ENCODE data around the gene HIRA. TPM values are rescaled to one million over a fixed set of nuclear protein-coding genes. Genes with fewer than 3 reads are reported as not detected.

HIRA gene
- total and polyA plus RNA-seq, 4 donors, result 4.1 to 32.5 (median 23.0) TPM

GRCh38 chr22:19420321-19420720 is 11.2 kb downstream of the HIRA start:
- no peak for TF ChIP-seq JUND (IDR thresholded peaks at IDR 0.05)
- TF ChIP-seq FOXA2 (IDR thresholded peaks at IDR 0.05), result no peak
- no peak for TF ChIP-seq EGR1 (IDR thresholded peaks at IDR 0.05; ENCODE audit: low read depth in 2 of 2)
- TF ChIP-seq NR2F2 (IDR thresholded peaks at IDR 0.05), result no peak
- no peak for TF ChIP-seq GABPA (IDR thresholded peaks at IDR 0.05 in 1 of 2, conservative IDR thresholded peaks at IDR 0.05 in 1 of 2)
- TF ChIP-seq HNF4A (conservative IDR thresholded peaks at IDR 0.05), result no peak
- no peak for TF ChIP-seq ATF3 (IDR thresholded peaks at IDR 0.05)
- TF ChIP-seq, protein P1, sequence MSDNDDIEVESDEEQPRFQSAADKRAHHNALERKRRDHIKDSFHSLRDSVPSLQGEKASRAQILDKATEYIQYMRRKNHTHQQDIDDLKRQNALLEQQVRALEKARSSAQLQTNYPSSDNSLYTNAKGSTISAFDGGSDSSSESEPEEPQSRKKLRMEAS (IDR thresholded peaks at IDR 0.05), result no peak
- no peak for TF ChIP-seq SP1 (IDR thresholded peaks at IDR 0.05)
- TF ChIP-seq REST (IDR thresholded peaks at IDR 0.05), result no peak
- no peak for TF ChIP-seq HNF4G (IDR thresholded peaks at IDR 0.05)
- TF ChIP-seq, protein P2, sequence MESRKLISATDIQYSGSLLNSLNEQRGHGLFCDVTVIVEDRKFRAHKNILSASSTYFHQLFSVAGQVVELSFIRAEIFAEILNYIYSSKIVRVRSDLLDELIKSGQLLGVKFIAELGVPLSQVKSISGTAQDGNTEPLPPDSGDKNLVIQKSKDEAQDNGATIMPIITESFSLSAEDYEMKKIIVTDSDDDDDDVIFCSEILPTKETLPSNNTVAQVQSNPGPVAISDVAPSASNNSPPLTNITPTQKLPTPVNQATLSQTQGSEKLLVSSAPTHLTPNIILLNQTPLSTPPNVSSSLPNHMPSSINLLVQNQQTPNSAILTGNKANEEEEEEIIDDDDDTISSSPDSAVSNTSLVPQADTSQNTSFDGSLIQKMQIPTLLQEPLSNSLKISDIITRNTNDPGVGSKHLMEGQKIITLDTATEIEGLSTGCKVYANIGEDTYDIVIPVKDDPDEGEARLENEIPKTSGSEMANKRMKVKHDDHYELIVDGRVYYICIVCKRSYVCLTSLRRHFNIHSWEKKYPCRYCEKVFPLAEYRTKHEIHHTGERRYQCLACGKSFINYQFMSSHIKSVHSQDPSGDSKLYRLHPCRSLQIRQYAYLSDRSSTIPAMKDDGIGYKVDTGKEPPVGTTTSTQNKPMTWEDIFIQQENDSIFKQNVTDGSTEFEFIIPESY (IDR thresholded peaks at IDR 0.05), result no peak
- no peak for TF ChIP-seq FOXA1 (IDR thresholded peaks at IDR 0.05)
- TF ChIP-seq RXRA (IDR thresholded peaks at IDR 0.05), result no peak
- no peak for TF ChIP-seq RAD21 (IDR thresholded peaks at IDR 0.05)
- TF ChIP-seq YY1 (IDR thresholded peaks at IDR 0.05), result no peak
- TF ChIP-seq CTCF (IDR thresholded peaks at IDR 0.05; ENCODE audit: low read depth, low read length, missing input control), result no peak
- TF ChIP-seq TAF1 (conservative IDR thresholded peaks at IDR 0.05), result no peak
- Histone ChIP-seq H3K9me3 (ENCODE audit: control insufficient read depth in 4 of 4, low read length in 3 of 4) (no peaks in the 10 kb centered on the region), H3K27me3 (ENCODE audit: control insufficient read depth in 4 of 4, insufficient read depth in 4 of 4, low read length in 3 of 4) (no peaks in the 10 kb centered on the region), H3K36me3 (ENCODE audit: control insufficient read depth in 4 of 4, insufficient read depth in 3 of 4, low read depth in 1 of 4, low read length in 3 of 4) (no peaks in the 10 kb centered on the region), H3K4me3 (ENCODE audit: low read depth in 1 of 3, low read length in 3 of 3) (no peak overlapping the region), H3K9ac (ENCODE audit: low read depth in 1 of 2, low read length in 2 of 2) (no peak overlapping the region), H3K27ac (ENCODE audit: low read depth in 1 of 2, low read length in 2 of 2) (no peak overlapping the region), H3K4me1 (ENCODE audit: control insufficient read depth in 4 of 4, insufficient read depth in 4 of 4, low read length in 3 of 4) (peaks cover 8 to 35% (median 20%) of the 10 kb centered on the region in 4 donors)
- WGBS, result 94% methylated on average over 6 of the region's 6 CpGs
- no peak for DNase-seq (ENCODE audit: low spot score)
